ENCODE data around the gene FBH1.
A peak's percentile ranks its signal among the peaks of the same experiment; 100 is the strongest.
"Not testable (repeated sequence)": the region's sequence is repeated elsewhere in the genome, so short reads cannot be mapped to it uniquely, and the experiment has no call there.

FBH1 gene

GRCh38 chr10:5876181-5876768 is 13.8 kb upstream of the FBH1 start:
- Histone ChIP-seq H3K4me1 (ENCODE audit: control insufficient read depth, insufficient read depth, low read length) (no peaks in the 10 kb centered on the region), H3K27me3 (ENCODE audit: control insufficient read depth, insufficient read depth, low read length) (no peaks in the 10 kb centered on the region), H3K9me3 (ENCODE audit: control insufficient read depth, insufficient read depth, low read length) (no peaks in the 10 kb centered on the region), H3K36me3 (ENCODE audit: control insufficient read depth, insufficient read depth, low read length) (peaks cover 8% of the 10 kb centered on the region; the same call in 1 of the 2 replicates), H3K4me3 (ENCODE audit: low read length) (no peak overlapping the region), H3K27ac (ENCODE audit: low read length) (no peak overlapping the region)
- DNase-seq (ENCODE audit: low read depth, low spot score), result no peak
- WGBS (ENCODE audit: insufficient coverage, insufficient read length), result no CpG with 5 or more reads among the region's 14 CpGs

- not testable (repeated sequence) for DNase-seq (ENCODE audit: low read depth, low spot score); H3K9me3 ChIP-seq (ENCODE audit: control insufficient read depth, insufficient read depth, low read length); H3K36me3 ChIP-seq (ENCODE audit: control insufficient read depth, insufficient read depth, low read length); H3K27me3 ChIP-seq (ENCODE audit: control insufficient read depth, insufficient read depth, low read length); H3K4me1 ChIP-seq (ENCODE audit: control insufficient read depth, insufficient read depth, low read length); H3K4me3 ChIP-seq (ENCODE audit: low read length); H3K27ac ChIP-seq (ENCODE audit: low read length)
- WGBS (ENCODE audit: insufficient coverage, insufficient read length), result no CpG with 5 or more reads among the region's 7 CpGs
Observed at GRCh38 chr10:5877041-5877440, 13.0 kb upstream of the FBH1 start.

GRCh38 chr10:5882961-5883360 is 7.1 kb upstream of the FBH1 start:
- no peaks in the 10 kb centered on the region for H3K27me3 ChIP-seq (ENCODE audit: control insufficient read depth, insufficient read depth, low read length)
- H3K9me3 ChIP-seq (ENCODE audit: control insufficient read depth, insufficient read depth, low read length), result no peaks in the 10 kb centered on the region
- no peaks in the 10 kb centered on the region for H3K4me1 ChIP-seq (ENCODE audit: control insufficient read depth, insufficient read depth, low read length)
- H3K4me3 ChIP-seq (ENCODE audit: low read length), result no peak overlapping the region
- DNase-seq (ENCODE audit: low read depth, low spot score), result no peak
- WGBS (ENCODE audit: insufficient coverage, insufficient read length), result no CpG with 5 or more reads among the region's 8 CpGs
- peaks cover 16% of the 10 kb centered on the region for H3K36me3 ChIP-seq (ENCODE audit: control insufficient read depth, insufficient read depth, low read length)
- H3K27ac ChIP-seq (ENCODE audit: low read length), result no peak overlapping the region

- no peak for DNase-seq (ENCODE audit: low read depth, low spot score)
- no CpG with 5 or more reads among the region's 5 CpGs for WGBS (ENCODE audit: insufficient coverage, insufficient read length)
- H3K4me1 ChIP-seq (ENCODE audit: control insufficient read depth, insufficient read depth, low read length), result no peaks in the 10 kb centered on the region
- H3K27me3 ChIP-seq (ENCODE audit: control insufficient read depth, insufficient read depth, low read length), result no peaks in the 10 kb centered on the region
- H3K27ac ChIP-seq (ENCODE audit: low read length), result no peak overlapping the region
- H3K36me3 ChIP-seq (ENCODE audit: control insufficient read depth, insufficient read depth, low read length), result peaks cover 16% of the 10 kb centered on the region
- H3K9me3 ChIP-seq (ENCODE audit: control insufficient read depth, insufficient read depth, low read length), result no peaks in the 10 kb centered on the region
- H3K4me3 ChIP-seq (ENCODE audit: low read length), result no peak overlapping the region
Observed at GRCh38 chr10:5885619-5886018, 4.4 kb upstream of the FBH1 start.

GRCh38 chr10:5887029-5887428 is 3.0 kb upstream of the FBH1 start:
- Histone ChIP-seq H3K27me3 (ENCODE audit: control insufficient read depth, insufficient read depth, low read length) (no peaks in the 10 kb centered on the region), H3K27ac (ENCODE audit: low read length) (no peak overlapping the region), H3K4me1 (ENCODE audit: control insufficient read depth, insufficient read depth, low read length) (no peaks in the 10 kb centered on the region; the same call in 1 of the 2 replicates), H3K4me3 (ENCODE audit: low read length) (no peak overlapping the region), H3K9me3 (ENCODE audit: control insufficient read depth, insufficient read depth, low read length) (no peaks in the 10 kb centered on the region), H3K36me3 (ENCODE audit: control insufficient read depth, insufficient read depth, low read length) (peaks cover 16% of the 10 kb centered on the region)
- no CpG with 5 or more reads among the region's 1 CpG for WGBS (ENCODE audit: insufficient coverage, insufficient read length)
- no peak for DNase-seq (ENCODE audit: low read depth, low spot score)

- no peak for DNase-seq (ENCODE audit: low read depth, low spot score)
- Histone ChIP-seq H3K36me3 (ENCODE audit: control insufficient read depth, insufficient read depth, low read length) (peaks cover 16% of the 10 kb centered on the region), H3K4me3 (ENCODE audit: low read length) (no peak overlapping the region)
Observed at GRCh38 chr10:5887641-5888040, 2.4 kb upstream of the FBH1 start.

GRCh38 chr10:5888351-5888750 is 1.7 kb upstream of the FBH1 start:
- no peak overlapping the region for H3K27ac ChIP-seq (ENCODE audit: low read length)
- no peaks in the 10 kb centered on the region for H3K9me3 ChIP-seq (ENCODE audit: control insufficient read depth, insufficient read depth, low read length)
- peak overlapping the region; percentile 86; the same call in 1 of the 2 replicates for H3K4me3 ChIP-seq (ENCODE audit: low read length)
- WGBS (ENCODE audit: insufficient coverage, insufficient read length), result no CpG with 5 or more reads among the region's 10 CpGs
- no peak for DNase-seq (ENCODE audit: low read depth, low spot score)
- no peaks in the 10 kb centered on the region; the same call in 1 of the 2 replicates for H3K4me1 ChIP-seq (ENCODE audit: control insufficient read depth, insufficient read depth, low read length)
- peaks cover 12% of the 10 kb centered on the region; the same call in 1 of the 2 replicates for H3K36me3 ChIP-seq (ENCODE audit: control insufficient read depth, insufficient read depth, low read length)
- H3K27me3 ChIP-seq (ENCODE audit: control insufficient read depth, insufficient read depth, low read length), result no peaks in the 10 kb centered on the region

More at GRCh38 chr10:5887641-5888040, 2.4 kb upstream of the FBH1 start:
- H3K4me1 ChIP-seq (ENCODE audit: control insufficient read depth, insufficient read depth, low read length), result no peaks in the 10 kb centered on the region; the same call in 1 of the 2 replicates
- WGBS (ENCODE audit: insufficient coverage, insufficient read length), result no CpG with 5 or more reads among the region's 8 CpGs
- no peaks in the 10 kb centered on the region for H3K27me3 ChIP-seq (ENCODE audit: control insufficient read depth, insufficient read depth, low read length)
- H3K9me3 ChIP-seq (ENCODE audit: control insufficient read depth, insufficient read depth, low read length), result no peaks in the 10 kb centered on the region
- H3K27ac ChIP-seq (ENCODE audit: low read length), result no peak overlapping the region

GRCh38 chr10:5888843-5889623 is 1.0 kb upstream of the FBH1 start:
- H3K27ac ChIP-seq (ENCODE audit: low read length), result no peak overlapping the region
- H3K27me3 ChIP-seq (ENCODE audit: control insufficient read depth, insufficient read depth, low read length), result no peaks in the 10 kb centered on the region
- peak overlapping the region; percentile 86; the same call in 1 of the 2 replicates for H3K4me3 ChIP-seq (ENCODE audit: low read length)
- no CpG with 5 or more reads among the region's 80 CpGs for WGBS (ENCODE audit: insufficient coverage, insufficient read length)
- no peaks in the 10 kb centered on the region for H3K9me3 ChIP-seq (ENCODE audit: control insufficient read depth, insufficient read depth, low read length)
- H3K36me3 ChIP-seq (ENCODE audit: control insufficient read depth, insufficient read depth, low read length), result peaks cover 8% of the 10 kb centered on the region; the same call in 1 of the 2 replicates
- H3K4me1 ChIP-seq (ENCODE audit: control insufficient read depth, insufficient read depth, low read length), result no peaks in the 10 kb centered on the region; the same call in 1 of the 2 replicates
- DNase-seq (ENCODE audit: low read depth, low spot score), result no peak

- H3K4me3 ChIP-seq (ENCODE audit: low read length), result peak overlapping the region; percentile 76
- WGBS (ENCODE audit: insufficient coverage, insufficient read length), result no CpG with 5 or more reads among the region's 40 CpGs
- H3K36me3 ChIP-seq (ENCODE audit: control insufficient read depth, insufficient read depth, low read length), result peaks cover 7% of the 10 kb centered on the region
- no peak overlapping the region for H3K27ac ChIP-seq (ENCODE audit: low read length)
- no peak for DNase-seq (ENCODE audit: low read depth, low spot score)
- no peaks in the 10 kb centered on the region; the same call in 1 of the 2 replicates for H3K4me1 ChIP-seq (ENCODE audit: control insufficient read depth, insufficient read depth, low read length)
- H3K27me3 ChIP-seq (ENCODE audit: control insufficient read depth, insufficient read depth, low read length), result no peaks in the 10 kb centered on the region
- H3K9me3 ChIP-seq (ENCODE audit: control insufficient read depth, insufficient read depth, low read length), result no peaks in the 10 kb centered on the region
Observed at GRCh38 chr10:5890452-5890915, 441 bp downstream of the FBH1 start.

GRCh38 chr10:5891009-5891408 is 966 bp downstream of the FBH1 start:
- no peak overlapping the region for H3K27ac ChIP-seq (ENCODE audit: low read length)
- H3K27me3 ChIP-seq (ENCODE audit: control insufficient read depth, insufficient read depth, low read length), result no peaks in the 10 kb centered on the region
- no peak for DNase-seq (ENCODE audit: low read depth, low spot score)
- WGBS (ENCODE audit: insufficient coverage, insufficient read length), result no CpG with 5 or more reads among the region's 7 CpGs
- H3K4me1 ChIP-seq (ENCODE audit: control insufficient read depth, insufficient read depth, low read length), result no peaks in the 10 kb centered on the region; the same call in 1 of the 2 replicates
- peaks cover 12% of the 10 kb centered on the region for H3K36me3 ChIP-seq (ENCODE audit: control insufficient read depth, insufficient read depth, low read length)
- H3K4me3 ChIP-seq (ENCODE audit: low read length), result peak overlapping the region; percentile 76; the same call in 1 of the 2 replicates
- no peaks in the 10 kb centered on the region for H3K9me3 ChIP-seq (ENCODE audit: control insufficient read depth, insufficient read depth, low read length)

Measured in iPS DF 6.9 (cell line).